HG03342 (cell line): ENCODE results near the gene ADCY5.

Experiments
- ATAC-seq: cut with Tn5 transposase; IDR thresholded peaks from one replicate; pipeline ENCODE4 v1.9.1; 2021; ENCODE audit warnings: mild to moderate bottlenecking, moderate library complexity; ENCODE audit not compliant: unreplicated experiment

ADCY5 gene

DNA sequence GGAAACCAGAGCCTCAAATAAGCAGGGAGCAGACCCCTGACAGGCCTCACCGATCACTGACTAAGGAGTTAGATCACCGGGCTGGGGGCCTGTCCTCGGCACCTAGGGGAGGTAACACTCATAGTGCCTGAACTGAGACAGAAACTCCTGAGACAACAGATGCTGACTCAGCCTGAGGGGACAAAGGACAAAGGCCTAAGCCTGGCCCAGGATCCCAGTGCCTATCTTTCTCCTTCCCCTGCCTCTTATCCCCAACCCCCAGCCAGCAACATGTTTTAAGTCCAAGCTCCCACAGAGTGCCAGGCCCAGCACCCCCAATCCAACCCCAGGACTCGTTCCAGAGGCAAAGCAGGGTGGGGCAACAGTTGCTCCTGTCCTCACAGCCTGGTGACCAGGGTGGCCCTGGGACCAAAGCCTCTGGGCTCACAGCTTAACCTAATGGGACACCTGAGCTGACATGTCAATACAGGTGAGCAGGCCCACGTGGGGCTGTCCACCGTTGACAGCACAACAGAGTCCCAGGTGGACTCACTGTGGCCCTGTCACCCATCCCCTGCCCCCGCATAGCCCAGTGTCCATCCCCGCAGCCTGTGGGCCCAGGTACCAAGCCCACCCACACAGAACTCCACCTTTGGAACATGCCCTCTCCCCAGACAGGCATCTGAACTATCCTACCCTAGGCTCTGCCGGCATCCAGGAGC is 37.4 kb downstream of the ADCY5 start:
- no peak for ATAC-seq

DNA sequence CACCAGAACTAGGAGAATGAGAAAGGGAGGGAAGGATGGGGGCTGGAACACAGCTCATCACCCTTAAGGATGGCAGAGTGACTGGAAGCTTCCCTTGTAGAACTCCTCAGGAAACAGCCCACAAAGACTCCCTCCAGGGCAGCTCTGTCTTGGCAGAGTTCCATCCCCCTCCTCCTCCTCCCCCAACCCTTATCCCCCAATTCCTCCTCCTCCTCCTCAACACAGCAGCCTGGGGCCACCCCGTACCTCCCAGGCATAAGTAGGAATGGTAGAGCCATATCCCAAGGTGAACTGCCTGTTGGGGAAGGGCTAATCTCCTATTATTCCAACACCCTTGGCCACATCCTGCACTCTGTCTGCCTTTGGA is 38.8 kb downstream of the ADCY5 start:
- no peak for ATAC-seq

DNA sequence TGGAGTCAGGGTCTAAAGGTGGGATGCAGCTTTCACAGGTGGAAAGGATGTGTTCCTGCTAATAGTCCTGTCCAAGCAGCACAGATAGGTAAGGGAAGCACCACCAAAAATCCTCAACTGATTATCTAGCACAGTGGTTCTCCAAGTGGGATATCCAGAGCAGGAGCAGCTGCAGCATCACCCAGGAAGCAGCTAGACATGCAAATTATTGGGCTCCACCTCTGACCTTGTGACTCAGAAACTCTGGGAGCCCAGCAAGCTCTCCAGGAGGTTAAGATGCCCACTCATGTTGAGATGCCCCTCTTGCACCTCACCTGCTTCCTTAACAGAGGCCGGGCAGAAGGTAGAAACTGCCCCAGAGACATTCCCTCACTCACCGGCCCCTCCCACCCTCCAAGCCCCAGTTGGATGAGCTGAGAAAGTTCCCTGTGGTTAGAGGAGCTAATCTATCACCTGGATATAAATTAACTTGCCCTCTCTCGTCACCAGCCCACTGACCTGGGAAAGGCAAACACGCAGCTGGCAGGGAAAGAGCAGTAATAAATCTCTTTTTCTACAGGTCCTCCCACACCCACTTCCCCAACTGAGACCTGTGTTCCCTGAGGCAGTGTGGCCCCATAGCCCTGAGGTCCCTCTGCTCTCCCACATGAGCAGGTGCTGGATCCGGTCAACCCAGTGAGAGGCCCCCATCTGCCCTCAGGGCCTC is 39.3 kb downstream of the ADCY5 start:
- ATAC-seq = no peak

DNA sequence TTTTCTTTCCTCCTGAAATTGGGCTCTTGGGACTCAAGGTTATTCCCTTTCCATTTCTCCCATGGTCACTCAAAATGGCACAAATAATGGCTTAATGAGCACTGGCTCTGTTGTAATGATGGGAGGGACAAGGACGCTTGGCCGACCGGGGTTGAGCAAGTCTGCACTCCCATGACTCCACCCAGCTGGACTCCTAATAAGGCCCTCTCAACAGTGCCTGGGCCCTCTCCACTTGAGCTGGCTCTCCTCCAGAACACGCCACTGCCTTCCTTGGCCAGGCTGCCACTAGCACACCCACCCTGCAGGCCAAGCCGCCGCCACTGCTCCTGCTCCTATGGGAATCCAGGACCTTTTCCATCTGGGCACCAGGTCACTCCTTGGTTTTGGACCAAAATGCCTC is 42.3 kb downstream of the ADCY5 start:
- ATAC-seq = no peak

DNA sequence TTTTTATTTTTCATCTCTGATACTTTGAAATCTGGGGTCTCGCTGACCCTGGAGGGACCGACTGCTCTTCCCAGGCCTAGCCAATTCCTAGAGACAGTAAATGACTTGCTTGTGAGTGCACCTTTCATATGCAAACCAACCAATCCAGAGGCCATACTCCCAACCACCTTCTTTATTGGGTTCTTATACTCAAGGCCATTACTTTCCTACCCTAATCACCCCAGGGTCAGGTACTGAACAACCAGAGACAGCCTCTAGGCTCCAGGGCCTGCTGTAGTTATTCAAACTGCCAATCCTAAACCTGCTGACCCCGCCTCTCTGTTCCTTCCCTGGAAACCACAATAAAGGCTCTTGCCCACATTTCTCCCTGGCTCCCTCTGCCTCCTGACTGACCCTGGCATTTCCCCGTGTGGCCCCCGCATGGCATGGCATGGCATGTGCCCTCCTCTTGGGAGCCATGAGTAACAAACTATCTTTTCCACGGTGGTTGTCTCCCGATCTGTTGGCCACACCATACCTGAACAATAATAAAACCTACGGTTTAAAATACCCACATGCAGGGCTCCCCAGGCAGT is 42.9 kb downstream of the ADCY5 start:
- ATAC-seq = no peak

DNA sequence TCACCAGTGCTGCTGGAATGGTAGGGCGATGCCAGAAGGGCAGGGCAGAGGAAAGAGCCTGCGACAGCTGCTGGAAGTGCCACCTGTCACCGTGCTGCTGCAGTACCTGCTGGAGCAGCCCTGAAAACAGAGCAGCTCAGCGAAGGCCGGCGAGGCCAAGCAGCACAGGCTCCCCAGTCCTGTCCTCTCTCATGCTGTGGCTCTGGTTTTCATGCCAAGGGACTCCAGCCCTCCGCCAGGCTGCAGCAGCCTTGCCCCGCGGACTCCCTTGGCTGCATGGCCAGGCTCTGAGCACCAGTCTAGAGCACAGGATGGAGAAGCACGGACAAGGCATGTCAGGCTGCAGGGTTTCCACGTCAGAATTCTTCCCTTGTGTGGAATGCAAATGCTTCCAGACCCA is 43.9 kb downstream of the ADCY5 start:
- ATAC-seq = no peak

DNA sequence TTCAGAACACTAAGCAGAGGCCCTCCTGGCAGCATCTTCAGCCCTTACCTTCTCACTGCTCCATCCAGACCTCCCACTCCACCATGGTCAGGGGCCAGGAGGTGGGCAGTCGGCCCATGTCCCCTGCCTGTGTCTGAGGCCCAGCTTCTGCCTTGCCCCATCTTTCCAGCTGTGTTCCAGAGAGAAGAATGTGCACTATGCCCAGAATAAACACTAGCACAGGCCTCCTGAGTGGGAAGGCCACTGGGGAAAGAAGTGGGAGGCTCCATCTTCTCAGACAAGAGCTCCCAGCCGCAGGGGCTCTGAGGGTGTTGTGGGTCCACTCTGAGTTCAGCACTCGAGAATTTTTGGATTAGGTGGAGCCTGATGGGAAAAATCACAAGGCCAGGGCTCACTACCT is 44.5 kb downstream of the ADCY5 start:
- ATAC-seq = no peak

DNA sequence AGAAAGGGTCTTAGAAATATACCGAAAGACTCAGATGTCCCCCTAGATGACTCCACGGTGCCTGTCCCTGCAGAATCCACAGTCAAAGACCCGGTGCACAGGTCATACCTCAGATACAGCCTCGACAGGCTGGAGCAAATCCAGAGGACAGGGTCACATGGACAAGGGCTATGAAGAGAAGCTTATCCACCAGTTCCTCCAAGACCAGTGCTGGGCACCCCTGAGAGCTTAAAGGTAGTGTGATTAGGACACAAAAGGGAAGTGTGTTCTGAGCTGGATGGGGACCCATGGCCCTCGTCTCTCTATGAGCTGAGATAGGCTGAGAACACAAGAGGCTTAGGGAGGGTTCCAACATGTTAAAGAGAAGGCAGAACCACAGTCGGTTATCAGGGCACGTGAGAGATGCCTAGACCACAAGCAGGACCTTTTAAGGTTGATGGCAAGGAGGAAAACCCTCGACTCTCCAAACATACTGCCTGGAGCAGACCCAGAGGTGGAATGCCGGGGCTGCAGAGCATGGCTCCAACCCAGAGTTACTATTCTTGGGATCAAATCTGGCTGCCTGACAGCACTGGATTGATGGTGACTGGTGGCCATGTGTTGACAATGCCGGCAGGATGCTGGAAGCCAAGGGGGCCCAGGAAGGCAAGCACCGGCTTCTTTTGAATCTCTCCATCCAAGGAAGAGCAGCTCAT is 46.9 kb downstream of the ADCY5 start:
- no peak for ATAC-seq

DNA sequence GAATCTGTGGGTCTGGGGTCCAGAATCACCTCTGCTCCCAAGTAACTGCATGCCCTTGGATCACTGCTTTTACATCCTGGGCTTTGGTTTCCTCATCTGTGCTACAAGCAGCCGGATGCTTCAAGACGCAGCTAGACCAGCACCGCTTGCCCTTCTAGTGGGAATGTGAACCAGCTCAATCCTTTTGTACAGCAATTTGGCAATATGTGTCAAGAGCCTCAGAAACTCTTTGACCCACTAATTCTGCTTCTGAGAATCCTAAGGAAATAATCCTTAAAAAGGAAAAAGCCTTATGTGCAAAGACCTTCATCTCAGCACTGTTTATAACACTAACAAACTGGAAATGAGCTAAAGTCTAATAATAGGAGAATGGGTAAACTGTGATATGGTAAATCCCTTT is 48.7 kb downstream of the ADCY5 start:
- ATAC-seq = no peak

DNA sequence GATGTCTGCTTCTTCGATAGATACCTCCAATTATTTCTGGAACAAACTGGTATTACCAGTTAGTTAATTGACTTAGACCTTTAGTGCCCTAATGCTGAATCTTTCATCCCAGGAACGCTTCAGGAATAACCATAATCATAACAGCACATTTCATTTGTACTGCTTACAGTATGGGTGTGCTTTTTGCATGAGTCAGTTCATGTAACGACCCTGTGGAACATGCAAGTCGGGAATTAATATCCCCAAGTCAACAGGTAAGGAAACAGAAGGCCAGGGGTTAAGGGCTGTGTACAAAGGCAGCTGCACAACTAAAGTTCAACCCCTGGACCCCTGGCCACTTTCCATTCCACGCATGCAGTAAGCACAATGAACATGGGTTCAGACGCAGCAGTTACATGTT is 49.2 kb downstream of the ADCY5 start:
- ATAC-seq = no peak

DNA sequence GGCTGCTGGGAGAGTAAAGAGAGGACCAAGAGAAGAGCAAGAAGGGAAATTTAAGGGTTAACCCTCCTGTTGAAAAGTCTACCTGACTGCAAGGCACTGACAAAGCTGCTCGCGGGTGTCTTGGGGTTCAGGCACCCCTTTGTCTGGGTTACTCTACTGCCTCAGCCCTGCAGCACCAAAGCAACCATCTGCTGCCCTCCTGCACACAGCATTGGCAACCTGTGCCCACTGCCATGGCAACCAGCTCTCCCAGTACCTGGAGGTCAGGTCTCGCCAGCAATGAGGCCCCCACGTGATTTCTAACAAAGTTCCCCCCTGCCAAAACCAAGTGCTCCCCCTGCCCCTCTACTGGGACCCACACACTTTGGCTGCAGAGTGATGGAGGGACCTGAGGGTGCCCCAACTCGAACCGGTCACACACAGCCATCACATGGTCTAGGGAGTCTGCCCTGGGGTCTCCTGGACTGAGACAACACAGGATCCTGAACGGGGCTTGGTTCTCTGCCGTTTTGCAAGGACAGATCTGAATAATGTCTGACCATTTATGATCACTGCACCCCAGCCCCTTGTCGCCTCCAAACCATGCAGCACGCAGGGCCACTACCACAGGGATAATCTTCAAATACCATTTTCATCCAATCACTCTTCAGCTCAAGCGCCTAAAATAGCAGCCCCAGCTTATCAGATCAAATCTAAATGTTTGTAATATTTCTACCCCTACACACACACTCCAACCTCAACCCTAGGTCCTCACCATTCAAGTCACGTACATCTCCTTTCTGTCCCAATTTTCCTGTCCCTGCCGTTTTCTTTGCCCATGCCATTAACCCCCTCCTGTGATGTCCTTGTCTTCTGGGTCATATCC is 50.7 kb downstream of the ADCY5 start:
- no peak for ATAC-seq

DNA sequence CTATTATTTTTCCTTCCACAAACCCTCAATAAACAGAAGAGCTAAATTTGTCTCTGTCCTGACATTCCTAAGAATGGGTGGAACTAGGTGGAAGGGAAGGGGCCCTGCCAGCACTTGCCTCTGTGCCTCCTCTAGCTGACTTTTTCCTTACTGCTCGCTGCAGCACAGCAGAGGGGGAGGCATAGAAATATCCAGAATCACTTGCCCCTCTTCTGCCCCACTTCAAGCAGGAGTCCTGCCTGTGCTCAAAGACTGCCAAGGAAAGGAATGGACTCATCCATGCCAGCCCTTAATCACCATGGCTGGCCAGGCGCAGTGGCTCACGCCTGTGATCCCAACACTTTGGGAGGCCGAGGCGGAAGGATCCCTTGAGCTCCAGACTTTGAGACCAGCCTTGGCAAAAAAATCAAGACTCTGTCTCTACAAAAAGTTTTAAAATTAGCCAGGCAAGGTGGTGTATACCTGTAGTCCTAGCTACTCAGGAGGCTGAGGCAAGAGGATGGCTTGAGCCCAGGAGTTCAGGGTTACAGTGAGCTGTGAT is 51.8 kb downstream of the ADCY5 start:
- no peak for ATAC-seq

DNA sequence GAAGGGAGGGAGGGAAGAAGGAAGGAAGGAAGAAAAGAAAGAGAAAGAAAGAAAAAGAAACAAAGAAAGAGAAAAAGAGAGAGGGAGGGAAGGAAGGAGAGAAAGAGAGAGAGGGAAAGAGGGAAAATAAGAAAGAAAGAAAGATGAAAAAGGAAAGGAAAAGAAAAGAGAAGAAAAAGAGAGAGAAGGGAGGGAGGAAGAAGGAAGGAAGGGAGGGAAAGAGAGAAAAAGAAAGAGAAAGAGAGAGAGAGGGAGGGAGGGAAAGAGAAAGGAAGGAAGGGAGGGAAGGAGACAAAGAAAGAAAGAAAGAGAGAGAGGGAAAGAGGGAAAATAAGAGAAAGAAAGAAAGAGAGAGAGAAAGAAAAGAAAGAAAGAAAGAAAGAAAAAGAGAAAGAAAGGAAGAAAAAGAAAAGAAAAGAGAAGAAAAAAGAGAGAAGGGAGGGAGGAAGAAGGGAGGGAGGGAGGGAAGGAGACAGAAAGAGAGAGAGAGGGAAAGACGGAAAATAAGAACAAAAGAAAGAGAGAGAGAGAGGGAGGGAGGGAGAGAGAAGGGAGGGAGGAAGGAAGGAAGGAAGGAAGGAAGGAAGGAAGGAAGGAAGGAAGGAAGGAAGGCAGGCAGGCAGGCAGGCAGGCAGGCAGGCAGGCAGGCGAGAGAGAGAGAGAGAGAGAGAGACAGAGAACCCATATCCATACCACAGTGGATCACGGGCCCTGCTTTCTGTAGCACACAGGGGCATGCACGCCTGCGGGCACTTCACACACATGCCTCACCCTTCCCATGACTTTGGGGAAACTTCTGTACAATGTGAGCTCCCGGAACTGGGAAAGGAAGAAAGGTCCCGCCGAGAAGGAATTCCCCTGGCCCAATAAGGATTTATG is 52.5 kb downstream of the ADCY5 start:
- ATAC-seq = no peak

DNA sequence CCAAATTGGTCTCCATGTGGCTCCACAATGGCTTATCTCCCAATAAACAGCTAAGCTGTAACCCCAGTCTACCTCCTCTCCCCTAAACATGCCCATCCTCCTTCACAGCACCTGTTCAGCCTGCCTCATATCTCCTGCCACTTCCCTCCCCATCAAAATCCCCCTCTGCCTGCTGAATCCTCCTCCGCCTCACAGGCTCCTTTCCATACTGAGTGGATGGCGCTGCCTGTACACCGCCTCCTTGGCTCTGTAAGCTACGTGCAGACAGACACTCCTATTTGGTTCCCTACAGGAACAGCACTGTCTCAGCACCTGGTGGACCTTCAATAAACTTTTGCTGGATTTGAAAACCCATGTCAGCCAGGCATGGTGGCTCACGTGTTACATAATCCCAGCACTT is 53.7 kb downstream of the ADCY5 start:
- ATAC-seq = no peak

DNA sequence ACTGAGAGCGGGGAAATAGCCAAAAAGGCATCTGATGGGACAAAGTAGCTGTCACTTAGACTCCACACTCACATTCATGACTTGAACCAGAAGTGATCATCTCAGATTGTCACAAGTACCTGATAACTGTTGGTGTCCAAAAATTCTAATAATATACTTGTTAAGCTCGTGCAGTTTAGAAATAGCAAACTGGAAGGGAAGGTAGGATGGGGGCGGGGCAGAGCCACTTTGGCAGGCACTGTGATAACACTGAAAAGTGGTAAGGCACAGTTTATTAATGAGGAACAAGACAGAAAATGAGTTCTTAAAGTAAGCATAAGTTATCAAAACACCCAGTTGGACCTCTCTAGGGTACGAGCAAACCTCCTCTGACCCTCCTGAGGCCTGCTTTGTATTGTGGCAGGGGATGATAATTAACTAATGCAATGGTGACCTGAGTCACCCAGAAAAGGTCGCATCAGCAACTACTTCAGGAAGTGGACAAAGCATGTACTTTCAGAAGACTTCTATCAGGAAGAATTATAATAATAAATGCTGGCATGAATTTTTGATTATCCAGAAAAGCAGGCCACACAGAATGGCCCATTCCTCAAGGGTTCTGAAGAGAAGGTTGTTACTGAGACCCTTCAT is 54.4 kb downstream of the ADCY5 start:
- ATAC-seq = no peak

DNA sequence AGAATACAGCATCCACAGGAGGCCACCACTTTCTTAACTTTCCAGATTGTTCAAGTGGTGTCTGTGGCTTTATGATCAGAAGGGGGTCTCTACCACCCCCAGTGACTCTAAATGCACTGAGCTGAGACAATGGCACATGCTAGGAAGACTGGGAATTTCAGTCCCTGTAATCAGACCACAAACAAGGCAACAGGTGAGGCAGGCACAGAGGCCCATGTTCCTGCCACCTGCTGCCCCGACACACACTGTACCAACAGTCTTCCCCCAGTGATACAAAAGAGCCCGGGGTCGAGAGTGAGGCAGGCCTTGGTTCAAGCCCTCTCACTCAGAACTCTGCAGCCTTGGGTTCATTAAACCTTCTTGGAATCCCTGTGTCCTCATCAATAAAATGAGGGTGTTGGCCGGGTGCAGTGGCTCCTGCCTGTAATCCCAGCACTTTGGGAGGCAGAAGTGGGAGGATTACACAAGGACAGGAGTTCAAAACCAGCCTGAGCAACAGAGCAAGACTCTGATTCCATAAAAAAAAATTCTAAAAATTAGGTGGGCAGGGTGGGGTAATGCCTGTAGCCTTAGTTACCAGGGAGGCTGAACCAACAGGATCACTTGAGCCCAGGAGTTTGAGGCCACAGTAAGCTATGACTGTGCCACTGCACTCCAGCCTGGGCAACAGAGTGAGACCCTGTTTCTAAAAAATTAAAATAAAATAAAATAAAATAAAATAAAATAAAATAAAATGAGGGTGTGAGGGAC is 55.8 kb downstream of the ADCY5 start:
- no peak for ATAC-seq

DNA sequence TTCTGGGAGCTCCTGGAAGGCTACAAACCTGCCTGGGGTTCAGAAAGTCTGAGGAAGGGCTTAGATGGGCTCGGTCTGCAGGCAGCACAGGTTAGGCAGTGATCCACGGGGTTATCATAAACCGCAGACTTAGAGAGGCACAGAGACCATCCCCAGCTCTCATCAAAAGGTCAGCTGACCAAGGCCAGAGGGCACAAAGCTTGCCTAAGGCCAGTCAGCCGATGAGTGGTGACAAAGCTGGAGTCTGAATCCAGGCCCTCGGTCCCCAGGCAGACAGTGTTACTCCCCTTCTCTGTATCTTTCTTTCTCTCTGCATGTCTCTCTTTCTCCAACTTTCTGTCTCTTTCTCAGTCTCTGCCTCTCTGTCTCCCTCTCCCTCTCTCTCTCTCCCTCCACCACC is 56.5 kb downstream of the ADCY5 start:
- no peak for ATAC-seq

DNA sequence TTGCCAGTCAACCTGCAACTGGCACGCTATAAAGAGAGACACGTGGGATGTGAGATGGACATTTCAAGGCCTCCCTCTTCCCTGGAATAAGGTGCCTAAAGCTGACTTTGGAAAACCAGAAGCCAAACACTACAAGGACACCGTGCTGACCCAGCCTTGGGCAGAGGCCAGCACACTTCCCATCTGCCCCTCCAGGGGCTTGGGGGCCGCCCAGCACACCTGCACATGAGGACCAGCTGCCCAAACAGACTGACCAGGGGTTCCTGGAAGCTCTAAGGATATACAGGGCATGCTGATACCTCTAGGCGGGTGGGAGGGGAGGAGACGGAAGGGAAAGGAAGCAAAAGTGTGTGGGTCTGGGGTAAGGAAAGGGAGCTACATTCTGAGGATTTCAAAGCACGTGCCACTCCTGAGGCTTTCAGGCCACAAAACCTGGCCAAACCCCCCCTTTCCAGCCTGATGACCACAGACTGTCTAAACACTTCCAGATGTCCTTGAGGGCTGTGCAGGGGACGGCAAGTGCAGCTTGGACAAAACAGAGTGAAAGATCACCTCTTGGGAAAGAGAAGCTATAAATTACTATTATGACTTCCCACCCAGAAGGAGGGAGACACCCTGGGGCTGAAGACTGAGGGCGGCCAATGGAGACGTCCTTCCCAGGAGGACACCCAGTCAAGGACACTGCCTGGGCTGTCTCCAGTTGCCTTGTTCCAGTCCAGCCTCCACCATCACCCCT is 57.9 kb downstream of the ADCY5 start:
- ATAC-seq = no peak
